CD8-positive, alpha-beta memory T cell (primary cell): ENCODE data around the gene ULK4. TPM values are rescaled to one million over a fixed set of nuclear protein-coding genes. Genes with fewer than 3 reads are reported as not detected.

Experiments used
- CTCF ChIA-PET: fragments of 350-600 bp; sonication (Branson Sonifier 250); formaldehyde crosslinking; loops from one replicate; lab custom pipeline; 2021; ENCODE audit warnings: antibody characterized with exemption; lab: Charles Lee
- POLR2A ChIA-PET: fragments of 350-600 bp; sonication (Branson Sonifier 250); formaldehyde crosslinking; loops from one replicate; lab custom pipeline; 2021; ENCODE audit warnings: antibody characterized with exemption; lab: Charles Lee
- DNase-seq, 5 donors: peaks; one replicate each; pipeline versions ENCODE4 v3.0.0 to v3.0.0-alpha.2; 2020 to 2022; ENCODE audit warnings: mixed read lengths in 1 of 5
- H3K27ac ChIP-seq: one replicate; pipeline ENCODE4 v1.7.0; 2013; ENCODE audit warnings: low read depth, mild to moderate bottlenecking, low read length, moderate library complexity
- H3K27me3 ChIP-seq: 2 replicates; pipeline ENCODE4 v1.7.0; 2013; ENCODE audit warnings: low read length, mild to moderate bottlenecking; ENCODE audit not compliant: insufficient read depth, poor library complexity, severe bottlenecking
- H3K36me3 ChIP-seq: 2 replicates; pipeline ENCODE4 v1.7.0; 2013; ENCODE audit warnings: mild to moderate bottlenecking, low read length, moderate library complexity; ENCODE audit not compliant: insufficient read depth
- H3K4me1 ChIP-seq: 2 replicates; pipeline ENCODE4 v1.7.0; 2013; ENCODE audit warnings: mild to moderate bottlenecking, low read length, moderate library complexity; ENCODE audit not compliant: insufficient read depth
- H3K4me3 ChIP-seq: 2 replicates; pipeline ENCODE4 v1.7.0; 2013; ENCODE audit warnings: mild to moderate bottlenecking, low read length
- H3K9me3 ChIP-seq: 2 replicates; pipeline ENCODE4 v1.7.0; 2013; ENCODE audit warnings: mild to moderate bottlenecking, low read length
- H3K27ac Mint-ChIP-seq, 8 donors: one replicate each; pipeline ENCODE4 v1.8.0; 2020 to 2021; ENCODE audit warnings: mixed read lengths in 8 of 8, mild to moderate bottlenecking in 6 of 8, inconsistent platforms in 3 of 8, moderate library complexity in 3 of 8
- H3K27me3 Mint-ChIP-seq, 2 donors: one replicate each; pipeline ENCODE4 v1.8.0; 2020 to 2021; ENCODE audit warnings: mixed read lengths in 2 of 2, mild to moderate bottlenecking in 1 of 2, moderate library complexity in 1 of 2
- H3K36me3 Mint-ChIP-seq, 3 donors: one replicate each; pipeline ENCODE4 v1.8.0; 2020 to 2021; ENCODE audit warnings: mixed read lengths in 3 of 3, inconsistent platforms in 1 of 3, mild to moderate bottlenecking in 1 of 3
- H3K4me1 Mint-ChIP-seq, 3 donors: one replicate each; pipeline ENCODE4 v1.8.0; 2020 to 2021; ENCODE audit warnings: mixed read lengths in 3 of 3, inconsistent platforms in 1 of 3, mild to moderate bottlenecking in 1 of 3
- H3K4me3 Mint-ChIP-seq, 7 donors: one replicate each; pipeline ENCODE4 v1.8.0; 2020 to 2021; ENCODE audit warnings: mixed read lengths in 7 of 7, mild to moderate bottlenecking in 6 of 7, moderate library complexity in 4 of 7, inconsistent platforms in 2 of 7
- H3K9me3 Mint-ChIP-seq, 5 donors: one replicate each; pipeline ENCODE4 v1.8.0; 2020 to 2022; ENCODE audit warnings: mixed read lengths in 5 of 5, mild to moderate bottlenecking in 3 of 5, moderate library complexity in 2 of 5, inconsistent platforms in 1 of 5
- polyA plus RNA-seq: library from polyadenylated mRNA; unstranded; fragments of 300-500 nt; fragmentation: Illumina TruSeq; gene quantifications from one replicate; pipeline ENCODE4 v1.2.3, GENCODE V29; 2021
- total RNA-seq, 2 experiments: library from RNA; stranded (reverse); gene quantifications; one replicate each; pipeline ENCODE4 v1.2.3, GENCODE V29; 2021

ULK4 gene
- total and polyA plus RNA-seq, 3 experiments from 2014 or later = 10.4 to 12.7 (median 12.3) TPM

GRCh38 chr3:41224120-41224806 lies 737.6 kb downstream of the ULK4 start:
- Histone ChIP-seq H3K27ac (no peak overlapping the region), H3K9me3 (no peaks in the 10 kb centered on the region), H3K4me3 (no peak overlapping the region), H3K27me3 (no peaks in the 10 kb centered on the region), H3K4me1 (peaks cover 29% of the 10 kb centered on the region), H3K36me3 (peaks cover 35% of the 10 kb centered on the region)
- Mint-ChIP-seq H3K36me3 (peaks cover 3 to 60% (median 24%) of the 10 kb centered on the region in 3 donors), H3K27ac (peak overlapping the region in 2 of 8 donors; percentile 27 to 33), H3K9me3 (no peaks in the 10 kb centered on the region), H3K27me3 (no peaks in the 10 kb centered on the region), H3K4me1 (peaks cover 62 to 89% (median 85%) of the 10 kb centered on the region in 3 donors), H3K4me3 (no peak overlapping the region)
- CTCF ChIA-PET = interaction anchor here (1.3 kb wide), 1 partner anchor 11 kb away, joined by 3 read pairs; no protein-coding TSS in a partner anchor
- POLR2A ChIA-PET = no interaction called here
- DNase-seq = no peak

GRCh38 chr3:41223691-41224090 lies 738.2 kb downstream of the ULK4 start:
- no peaks in the 10 kb centered on the region for H3K27me3 ChIP-seq
- no peak for DNase-seq
- POLR2A ChIA-PET = no interaction called here
- peaks cover 35% of the 10 kb centered on the region for H3K4me1 ChIP-seq
- peaks cover 35% of the 10 kb centered on the region for H3K36me3 ChIP-seq
- Mint-ChIP-seq H3K4me1 (peaks cover 66 to 89% (median 85%) of the 10 kb centered on the region in 3 donors), H3K9me3 (no peaks in the 10 kb centered on the region), H3K27me3 (no peaks in the 10 kb centered on the region), H3K4me3 (no peak overlapping the region), H3K27ac (peak overlapping the region in 1 of 8 donors; percentile 40), H3K36me3 (peaks cover 3 to 55% (median 24%) of the 10 kb centered on the region in 3 donors)
- H3K9me3 ChIP-seq = no peaks in the 10 kb centered on the region
- CTCF ChIA-PET = no interaction called here
- no peak overlapping the region for H3K27ac ChIP-seq
- no peak overlapping the region for H3K4me3 ChIP-seq

- Mint-ChIP-seq H3K4me1 (peaks cover 64 to 89% (median 85%) of the 10 kb centered on the region in 3 donors), H3K27me3 (no peaks in the 10 kb centered on the region), H3K4me3 (peak overlapping the region in 1 of 7 donors; percentile 12), H3K9me3 (no peaks in the 10 kb centered on the region), H3K36me3 (peaks cover 3 to 51% (median 19%) of the 10 kb centered on the region in 3 donors), H3K27ac (peak overlapping the region in 1 of 8 donors; percentile 48)
- Histone ChIP-seq H3K27me3 (no peaks in the 10 kb centered on the region), H3K9me3 (no peaks in the 10 kb centered on the region), H3K27ac (no peak overlapping the region), H3K4me1 (peaks cover 41% of the 10 kb centered on the region), H3K36me3 (peaks cover 35% of the 10 kb centered on the region), H3K4me3 (no peak overlapping the region)
- CTCF ChIA-PET = no interaction called here
- POLR2A ChIA-PET = no interaction called here
- no peak for DNase-seq
These were observed 738.8 kb downstream of the ULK4 start for GRCh38 chr3:41223078-41223477.

GRCh38 chr3:41222501-41222900 lies 739.4 kb downstream of the ULK4 start:
- ChIA-PET POLR2A (no interaction called here), CTCF (interaction anchor here (0.6 kb wide), 1 partner anchor 10 kb away, joined by 3 read pairs; no protein-coding TSS in a partner anchor)
- peaks cover 46% of the 10 kb centered on the region for H3K4me1 ChIP-seq
- Mint-ChIP-seq H3K27ac (peak overlapping the region in 2 of 8 donors; percentile 48 to 64), H3K36me3 (peaks cover 3 to 45% (median 19%) of the 10 kb centered on the region in 3 donors), H3K4me1 (peaks cover 63 to 89% (median 85%) of the 10 kb centered on the region in 3 donors), H3K4me3 (peak overlapping the region in 1 of 7 donors; percentile 12), H3K9me3 (no peaks in the 10 kb centered on the region), H3K27me3 (no peaks in the 10 kb centered on the region)
- H3K9me3 ChIP-seq = no peaks in the 10 kb centered on the region
- H3K27me3 ChIP-seq = no peaks in the 10 kb centered on the region
- no peak overlapping the region for H3K4me3 ChIP-seq
- DNase-seq = no peak
- H3K27ac ChIP-seq = no peak overlapping the region
- peaks cover 31% of the 10 kb centered on the region for H3K36me3 ChIP-seq

- POLR2A ChIA-PET = no interaction called here
- no peaks in the 10 kb centered on the region for H3K27me3 Mint-ChIP-seq
- H3K4me3 ChIP-seq = no peak overlapping the region
These were observed 739.9 kb downstream of the ULK4 start for GRCh38 chr3:41222012-41222411.

GRCh38 chr3:41220906-41221677 lies 740.8 kb downstream of the ULK4 start:
- Mint-ChIP-seq H3K4me3 (peak overlapping the region in 4 of 7 donors; percentile 7 to 41 (median 16)), H3K4me1 (peaks cover 66 to 90% (median 88%) of the 10 kb centered on the region in 3 donors), H3K27me3 (no peaks in the 10 kb centered on the region), H3K36me3 (peaks cover 3 to 32% (median 12%) of the 10 kb centered on the region in 3 donors), H3K9me3 (no peaks in the 10 kb centered on the region), H3K27ac (peak overlapping the region in 7 of 8 donors; percentile 12 to 39 (median 19))
- H3K36me3 ChIP-seq = peaks cover 17% of the 10 kb centered on the region
- CTCF ChIA-PET = no interaction called here
- no peaks in the 10 kb centered on the region for H3K27me3 ChIP-seq
- H3K4me3 ChIP-seq = no peak overlapping the region
- POLR2A ChIA-PET = no interaction called here
- no peaks in the 10 kb centered on the region for H3K9me3 ChIP-seq
- no peak overlapping the region for H3K27ac ChIP-seq
- peaks cover 60% of the 10 kb centered on the region for H3K4me1 ChIP-seq
- DNase-seq = no peak

More at GRCh38 chr3:41222012-41222411, 739.9 kb downstream of the ULK4 start:
- no peak overlapping the region for H3K27ac ChIP-seq
- H3K4me1 Mint-ChIP-seq = peaks cover 66 to 90% (median 88%) of the 10 kb centered on the region in 3 donors
- peaks cover 3 to 41% (median 19%) of the 10 kb centered on the region in 3 donors for H3K36me3 Mint-ChIP-seq
- peaks cover 50% of the 10 kb centered on the region for H3K4me1 ChIP-seq
- no peaks in the 10 kb centered on the region for H3K27me3 ChIP-seq
- H3K27ac Mint-ChIP-seq = peak overlapping the region in 4 of 8 donors; percentile 21 to 75 (median 36)
- peaks cover 26% of the 10 kb centered on the region for H3K36me3 ChIP-seq
- no peaks in the 10 kb centered on the region for H3K9me3 Mint-ChIP-seq
- CTCF ChIA-PET = interaction anchor here (0.6 kb wide), 1 partner anchor 10 kb away, joined by 3 read pairs; no protein-coding TSS in a partner anchor
- no peak for DNase-seq
- no peaks in the 10 kb centered on the region for H3K9me3 ChIP-seq
- H3K4me3 Mint-ChIP-seq = peak overlapping the region in 4 of 7 donors; percentile 4 to 41 (median 12)

- H3K36me3 Mint-ChIP-seq = peaks cover 0 to 15% (median 4%) of the 10 kb centered on the region in 3 donors
- H3K9me3 Mint-ChIP-seq = no peaks in the 10 kb centered on the region
- Histone ChIP-seq H3K9me3 (no peaks in the 10 kb centered on the region), H3K4me1 (peaks cover 74% of the 10 kb centered on the region), H3K27ac (no peak overlapping the region), H3K36me3 (peaks cover under 1% of the 10 kb centered on the region), H3K4me3 (no peak overlapping the region), H3K27me3 (no peaks in the 10 kb centered on the region)
- H3K4me3 Mint-ChIP-seq = peak overlapping the region in 2 of 7 donors; percentile 6 to 29
- POLR2A ChIA-PET = no interaction called here
- no peaks in the 10 kb centered on the region for H3K27me3 Mint-ChIP-seq
- peaks cover 74 to 95% (median 93%) of the 10 kb centered on the region in 3 donors for H3K4me1 Mint-ChIP-seq
- DNase-seq = no peak
- CTCF ChIA-PET = no interaction called here
- peak overlapping the region in 1 of 8 donors; percentile 13 for H3K27ac Mint-ChIP-seq
These were observed 742.5 kb downstream of the ULK4 start for GRCh38 chr3:41219424-41219823.
